OCI-LY1 (cell line): Measurements from ENCODE around the gene SPRED1.

Experiments used
- H2AFZ ChIP-seq: fragments of 200-600 bp; sonication (generic), shearing (Covaris generic); 2 replicates; pipeline ENCODE4 v1.6.0; 2014; ENCODE audit warnings: antibody characterized with exemption, mild to moderate bottlenecking, low read length
- H3F3A ChIP-seq: fragments of 200-600 bp; sonication (generic), shearing (Covaris generic); 2 replicates; pipeline ENCODE4 v1.6.0; 2014; ENCODE audit warnings: mild to moderate bottlenecking, antibody characterized with exemption, low read length, moderate library complexity; ENCODE audit not compliant: insufficient read depth
- H3K27ac ChIP-seq: fragments of 200-600 bp; sonication (generic); 2 replicates; pipeline ENCODE4 v1.5.1; 2014; ENCODE audit warnings: low read length, mixed run types, mild to moderate bottlenecking, low read depth; ENCODE audit not compliant: poor library complexity, severe bottlenecking
- H3K27me3 ChIP-seq: fragments of 200-600 bp; sonication (generic); 2 replicates; pipeline ENCODE4 v1.6.0; 2014; ENCODE audit warnings: antibody characterized with exemption, mild to moderate bottlenecking, low read length, moderate library complexity; ENCODE audit not compliant: insufficient read depth
- H3K36me3 ChIP-seq: fragments of 200-600 bp; sonication (generic); 2 replicates; pipeline ENCODE4 v1.6.1; 2014; ENCODE audit warnings: mild to moderate bottlenecking, antibody characterized with exemption, low read length, moderate library complexity, mixed read lengths; ENCODE audit not compliant: insufficient read depth
- H3K4me1 ChIP-seq: fragments of 200-600 bp; sonication (generic); 2 replicates; pipeline ENCODE4 v1.5.1; 2014; ENCODE audit warnings: mild to moderate bottlenecking, low read length, moderate library complexity; ENCODE audit not compliant: insufficient read depth, severe bottlenecking
- H3K4me2 ChIP-seq: fragments of 200-600 bp; sonication (generic), shearing (Covaris generic); 2 replicates; pipeline ENCODE4 v1.6.1; 2014; ENCODE audit warnings: low read length
- H3K4me3 ChIP-seq: fragments of 200-600 bp; sonication (generic); 2 replicates; pipeline ENCODE4 v1.5.1; 2014; ENCODE audit warnings: low read length, low read depth, mild to moderate bottlenecking, mixed read lengths; ENCODE audit not compliant: poor library complexity, severe bottlenecking
- H3K79me2 ChIP-seq: fragments of 200-600 bp; shearing (Covaris generic); 2 replicates; pipeline ENCODE4 v1.6.1; 2016; ENCODE audit warnings: mixed run types, low read length, mixed read lengths; ENCODE audit not compliant: insufficient read depth
- H3K9ac ChIP-seq: fragments of 200-600 bp; sonication (generic), shearing (Covaris generic); 2 replicates; pipeline ENCODE4 v1.6.1; 2014; ENCODE audit warnings: mild to moderate bottlenecking, low read length, mixed read lengths
- H3K9me2 ChIP-seq: fragments of 200-600 bp; sonication (generic), shearing (Covaris generic); 2 replicates; pipeline ENCODE4 v1.6.1; 2014; ENCODE audit warnings: low read depth, mild to moderate bottlenecking, low read length, mixed read lengths
- H3K9me3 ChIP-seq: fragments of 200-600 bp; shearing (Covaris generic); 2 replicates; pipeline ENCODE4 v1.6.1; 2014; ENCODE audit warnings: low read length, mixed read lengths
- H4K20me1 ChIP-seq: fragments of 200-600 bp; sonication (generic), shearing (Covaris generic); 2 replicates; pipeline ENCODE4 v1.6.0; 2016; ENCODE audit warnings: mild to moderate bottlenecking, low read length; ENCODE audit not compliant: insufficient read depth
- CTCF ChIP-seq: fragments of 200-600 bp; sonication (generic), shearing (Covaris generic); IDR thresholded peaks from 2 replicates; pipeline ENCODE4 v1.5.1; 2017; ENCODE audit warnings: mild to moderate bottlenecking, antibody characterized with exemption, low read length, moderate library complexity, mixed read lengths
- EZH2 ChIP-seq: fragments of 200-600 bp; sonication (generic), shearing (Covaris generic); IDR thresholded peaks from 2 replicates; pipeline ENCODE4 v1.8.0; 2017; ENCODE audit warnings: borderline replicate concordance, mixed run types, mild to moderate bottlenecking, antibody characterized with exemption, low read length, moderate library complexity, mixed read lengths

Gene SPRED1

GRCh38 chr15:38297623-38298388 lies 45.2 kb downstream of the SPRED1 start:
- no peaks in the 10 kb centered on the region for H3K9me2 ChIP-seq

GRCh38 chr15:38299216-38299615 lies 46.6 kb downstream of the SPRED1 start:
- H3K9me2 ChIP-seq = no peaks in the 10 kb centered on the region
- no peak overlapping the region for H2AFZ ChIP-seq
- TF ChIP-seq EZH2 = no peak
- TF ChIP-seq CTCF = no peak
- no peaks in the 10 kb centered on the region for H3K27me3 ChIP-seq
- H3K4me1 ChIP-seq = peaks cover 16% of the 10 kb centered on the region
- H4K20me1 ChIP-seq = no peaks in the 10 kb centered on the region
- H3K9me3 ChIP-seq = no peaks in the 10 kb centered on the region
- H3K4me2 ChIP-seq = no peak overlapping the region
- H3F3A ChIP-seq = no peaks in the 10 kb centered on the region
- no peak overlapping the region for H3K4me3 ChIP-seq
- H3K79me2 ChIP-seq = no peaks in the 10 kb centered on the region
- H3K9ac ChIP-seq = no peak overlapping the region
- no peaks in the 10 kb centered on the region for H3K36me3 ChIP-seq
- H3K27ac ChIP-seq = no peak overlapping the region

More at GRCh38 chr15:38297623-38298388, 45.2 kb downstream of the SPRED1 start:
- no peak overlapping the region for H3K27ac ChIP-seq
- no peaks in the 10 kb centered on the region for H3K79me2 ChIP-seq
- H3F3A ChIP-seq = no peaks in the 10 kb centered on the region
- H3K36me3 ChIP-seq = no peaks in the 10 kb centered on the region
- no peak overlapping the region for H3K4me3 ChIP-seq
- H3K9me3 ChIP-seq = no peaks in the 10 kb centered on the region
- TF ChIP-seq EZH2 = no peak
- no peak for TF ChIP-seq CTCF
- no peak overlapping the region for H2AFZ ChIP-seq
- H3K27me3 ChIP-seq = no peaks in the 10 kb centered on the region
- no peak overlapping the region for H3K9ac ChIP-seq
- H3K4me1 ChIP-seq = peaks cover 22% of the 10 kb centered on the region
- H3K4me2 ChIP-seq = no peak overlapping the region
- H4K20me1 ChIP-seq = no peaks in the 10 kb centered on the region

- Histone ChIP-seq H3K27ac (no peak overlapping the region), H3K9me2 (no peaks in the 10 kb centered on the region), H3K4me2 (no peak overlapping the region), H3F3A (no peaks in the 10 kb centered on the region), H3K9ac (no peak overlapping the region), H3K36me3 (no peaks in the 10 kb centered on the region), H3K27me3 (no peaks in the 10 kb centered on the region), H3K4me3 (no peak overlapping the region), H3K4me1 (peaks cover 14% of the 10 kb centered on the region), H2AFZ (no peak overlapping the region), H3K9me3 (no peaks in the 10 kb centered on the region), H3K79me2 (no peaks in the 10 kb centered on the region), H4K20me1 (no peaks in the 10 kb centered on the region)
- TF ChIP-seq CTCF (no peak), EZH2 (no peak)
Observed at GRCh38 chr15:38300395-38300794, 47.8 kb downstream of the SPRED1 start.
